ENCODE data around the gene IMPDH1. TPM values are rescaled to one million over a fixed set of nuclear protein-coding genes. Genes with fewer than 3 reads are reported as not detected.

The IMPDH1 gene
- total RNA-seq, 1 experiment from 2014 or later, result 119 TPM

- ChIA-PET CTCF (interaction anchor here (0.7 kb wide), 1 partner anchor 38 kb away, joined by 7 read pairs; no protein-coding TSS in a partner anchor), POLR2A (ENCODE audit: unreplicated experiment) (no interaction called here)
Measured at GRCh38 chr7:128366986-128367385, 42.8 kb downstream of the IMPDH1 start.

DNA sequence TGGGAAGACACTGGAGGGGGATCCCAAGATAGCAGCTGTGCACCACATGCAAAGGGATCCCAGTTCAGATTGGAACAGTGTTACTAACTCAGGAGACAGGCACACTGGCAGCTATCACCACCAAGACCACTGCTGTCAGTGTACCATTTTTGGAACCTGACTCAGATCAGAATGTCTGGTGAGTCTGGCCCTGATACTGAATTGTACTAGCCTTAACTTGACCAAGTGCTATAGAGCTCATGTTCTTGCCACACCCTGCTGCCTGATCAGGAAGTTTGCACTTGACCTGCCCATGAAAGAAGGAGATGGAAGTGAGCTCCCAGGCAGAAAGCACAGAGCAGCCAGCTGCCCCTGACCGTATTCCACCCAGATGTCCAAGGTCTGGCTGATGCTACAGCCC, 43.5 kb downstream of the IMPDH1 start:
- Histone ChIP-seq H3K9me2 (ENCODE audit: insufficient read depth) (no peaks in the 10 kb centered on the region), H3K4me2 (no peak overlapping the region), H4K20me1 (ENCODE audit: insufficient read depth) (no peaks in the 10 kb centered on the region), H3K4me3 (no peak overlapping the region), H2AFZ (no peak overlapping the region), H3K27me3 (ENCODE audit: insufficient read depth, low read depth) (peaks cover 10% of the 10 kb centered on the region; the same call in 1 of the 2 replicates), H3F3A (ENCODE audit: insufficient read depth, low read depth) (no peaks in the 10 kb centered on the region), H3K36me3 (ENCODE audit: low read depth) (no peaks in the 10 kb centered on the region), H3K79me2 (ENCODE audit: low read depth) (no peaks in the 10 kb centered on the region), H3K27ac (no peak overlapping the region), H3K4me1 (replicated peaks; ENCODE audit: insufficient read depth) (peaks cover 8% of the 10 kb centered on the region; the same call in 1 of the 2 replicates), H3K9me3 (ENCODE audit: insufficient read depth, low read depth) (no peaks in the 10 kb centered on the region)
- intact Hi-C loops (cut with micrococcal nuclease; ENCODE audit: unreplicated experiment), result no loop called here
- TF ChIP-seq EZH2 (IDR thresholded peaks at IDR 0.05; ENCODE audit: low read depth), result no peak
- no peak for TF ChIP-seq CTCF (conservative IDR thresholded peaks at IDR 0.05)
- ChIA-PET CTCF (no interaction called here), POLR2A (ENCODE audit: unreplicated experiment) (no interaction called here)
- no peak for DNase-seq
- BruUV-seq (replicated peaks), result no TSS peak

More at GRCh38 chr7:128366986-128367385, 42.8 kb downstream of the IMPDH1 start:
- Histone ChIP-seq H3K9me2 (ENCODE audit: insufficient read depth) (no peaks in the 10 kb centered on the region), H3K9me3 (ENCODE audit: insufficient read depth, low read depth) (no peaks in the 10 kb centered on the region), H3K4me1 (replicated peaks; ENCODE audit: insufficient read depth) (peaks cover 4% of the 10 kb centered on the region; the same call in 1 of the 2 replicates), H3K36me3 (ENCODE audit: low read depth) (no peaks in the 10 kb centered on the region), H2AFZ (no peak overlapping the region), H3K4me2 (no peak overlapping the region), H3K27me3 (ENCODE audit: insufficient read depth, low read depth) (peaks cover 6% of the 10 kb centered on the region; the same call in 1 of the 2 replicates), H3K79me2 (ENCODE audit: low read depth) (no peaks in the 10 kb centered on the region), H4K20me1 (ENCODE audit: insufficient read depth) (no peaks in the 10 kb centered on the region), H3K4me3 (no peak overlapping the region), H3K27ac (no peak overlapping the region), H3F3A (ENCODE audit: insufficient read depth, low read depth) (no peaks in the 10 kb centered on the region)
- intact Hi-C loops (cut with micrococcal nuclease; ENCODE audit: unreplicated experiment), result no loop called here
- no peak for TF ChIP-seq CTCF (conservative IDR thresholded peaks at IDR 0.05)
- no peak for TF ChIP-seq EZH2 (IDR thresholded peaks at IDR 0.05; ENCODE audit: low read depth)
- BruUV-seq (replicated peaks), result no TSS peak
- DNase-seq, result no peak

- Histone ChIP-seq H2AFZ (no peak overlapping the region), H3K27me3 (ENCODE audit: insufficient read depth, low read depth) (peaks cover 10% of the 10 kb centered on the region; the same call in 1 of the 2 replicates), H3K4me1 (replicated peaks; ENCODE audit: insufficient read depth) (peaks cover 8% of the 10 kb centered on the region; the same call in 1 of the 2 replicates), H3K9me3 (ENCODE audit: insufficient read depth, low read depth) (no peaks in the 10 kb centered on the region), H3K36me3 (ENCODE audit: low read depth) (no peaks in the 10 kb centered on the region), H4K20me1 (ENCODE audit: insufficient read depth) (no peaks in the 10 kb centered on the region), H3K4me2 (no peak overlapping the region), H3F3A (ENCODE audit: insufficient read depth, low read depth) (no peaks in the 10 kb centered on the region), H3K9me2 (ENCODE audit: insufficient read depth) (no peaks in the 10 kb centered on the region), H3K27ac (no peak overlapping the region), H3K4me3 (no peak overlapping the region), H3K79me2 (ENCODE audit: low read depth) (no peaks in the 10 kb centered on the region)
- ChIA-PET CTCF (no interaction called here), POLR2A (ENCODE audit: unreplicated experiment) (no interaction called here)
- TF ChIP-seq EZH2 (IDR thresholded peaks at IDR 0.05; ENCODE audit: low read depth) (no peak), CTCF (conservative IDR thresholded peaks at IDR 0.05) (no peak)
- BruUV-seq (replicated peaks), result no TSS peak
- DNase-seq, result no peak
- intact Hi-C loops (cut with micrococcal nuclease; ENCODE audit: unreplicated experiment), result no loop called here
Measured at GRCh38 chr7:128365432-128365831, 44.4 kb downstream of the IMPDH1 start.

All from PC-9 (cell line).